HG03558 (cell line): ENCODE results near the gene MRPS30.
"Not testable (repeated sequence)": the region's sequence is repeated elsewhere in the genome, so short reads cannot be mapped to it uniquely, and the experiment has no call there.

Source experiments
- ATAC-seq: cut with Tn5 transposase; IDR thresholded peaks from one replicate; pipeline ENCODE4 v1.9.1; 2021; ENCODE audit warnings: moderate number of reproducible peaks; ENCODE audit not compliant: unreplicated experiment; ENCODE audit errors: extremely low read depth

Gene MRPS30

GRCh38 chr5:44809956-44810420 lies 1.2 kb downstream of the MRPS30 start:
- ATAC-seq, result no peak

- ATAC-seq, result no peak
These were observed 6.0 kb downstream of the MRPS30 start for GRCh38 chr5:44814761-44815160.

GRCh38 chr5:44821164-44821563 lies 12.4 kb downstream of the MRPS30 start:
- no peak for ATAC-seq

- ATAC-seq, result not testable (repeated sequence)
These were observed 15.9 kb downstream of the MRPS30 start for GRCh38 chr5:44824662-44825061.

GRCh38 chr5:44827681-44828080 lies 18.9 kb downstream of the MRPS30 start:
- no peak for ATAC-seq

- ATAC-seq, result no peak
These were observed 20.0 kb downstream of the MRPS30 start for GRCh38 chr5:44828719-44829118.

GRCh38 chr5:44830951-44831350 lies 22.2 kb downstream of the MRPS30 start:
- no peak for ATAC-seq

- ATAC-seq, result no peak
These were observed 24.5 kb downstream of the MRPS30 start for GRCh38 chr5:44833249-44833648.

GRCh38 chr5:44835693-44836092 lies 26.9 kb downstream of the MRPS30 start:
- no peak for ATAC-seq

- no peak for ATAC-seq
These were observed 30.4 kb downstream of the MRPS30 start for GRCh38 chr5:44839018-44839681.

- no peak for ATAC-seq
These were observed 33.9 kb downstream of the MRPS30 start for GRCh38 chr5:44842496-44843282.

- ATAC-seq, result no peak
These were observed 36.0 kb downstream of the MRPS30 start for GRCh38 chr5:44844744-44845143.

GRCh38 chr5:44845777-44846176 lies 37.0 kb downstream of the MRPS30 start:
- no peak for ATAC-seq

GRCh38 chr5:44847206-44847852 lies 38.6 kb downstream of the MRPS30 start:
- no peak for ATAC-seq

GRCh38 chr5:44860267-44860666 lies 51.5 kb downstream of the MRPS30 start:
- no peak for ATAC-seq

GRCh38 chr5:44862808-44863207 lies 54.1 kb downstream of the MRPS30 start:
- ATAC-seq, result no peak
